MG63 (cell line): ENCODE measurements around the gene CLPTM1. TPM values are rescaled to one million over a fixed set of nuclear protein-coding genes. Genes with fewer than 3 reads are reported as not detected.
"Not testable (repeated sequence)": the region's sequence is repeated elsewhere in the genome, so short reads cannot be mapped to it uniquely, and the experiment has no call there.

Experiments
- DNase-seq: peaks from one replicate; pipeline ENCODE4 v3.0.0-alpha.2; 2020
- H3K27me3 ChIP-seq: fragments of 250-450 bp; sonication (Bioruptor Pico); 2 replicates; pipeline ENCODE4 v1.5.1; 2020; ENCODE audit warnings: mild to moderate bottlenecking, moderate library complexity
- H3K36me3 ChIP-seq: fragments of 250-450 bp; sonication (Bioruptor Pico); 2 replicates; pipeline ENCODE4 v1.5.1; 2020; ENCODE audit warnings: mild to moderate bottlenecking, moderate library complexity
- H3K4me3 ChIP-seq: fragments of 250-450 bp; sonication (Bioruptor Pico); 2 replicates; pipeline ENCODE4 v1.5.1; 2020; ENCODE audit warnings: mild to moderate bottlenecking, moderate library complexity
- H3K9me3 ChIP-seq: fragments of 250-450 bp; sonication (Bioruptor Pico); 2 replicates; pipeline ENCODE4 v1.5.1; 2020; ENCODE audit warnings: mild to moderate bottlenecking, moderate library complexity
- total RNA-seq: library from RNA; depleted of rRNA; stranded (reverse); fragments of >200 nt; shearing (Covaris generic); gene quantifications from 2 replicates; pipeline ENCODE4 v1.2.3, GENCODE V29; 2014; ENCODE audit warnings: low replicate concordance; rRNA removed

The CLPTM1 gene, protein sequence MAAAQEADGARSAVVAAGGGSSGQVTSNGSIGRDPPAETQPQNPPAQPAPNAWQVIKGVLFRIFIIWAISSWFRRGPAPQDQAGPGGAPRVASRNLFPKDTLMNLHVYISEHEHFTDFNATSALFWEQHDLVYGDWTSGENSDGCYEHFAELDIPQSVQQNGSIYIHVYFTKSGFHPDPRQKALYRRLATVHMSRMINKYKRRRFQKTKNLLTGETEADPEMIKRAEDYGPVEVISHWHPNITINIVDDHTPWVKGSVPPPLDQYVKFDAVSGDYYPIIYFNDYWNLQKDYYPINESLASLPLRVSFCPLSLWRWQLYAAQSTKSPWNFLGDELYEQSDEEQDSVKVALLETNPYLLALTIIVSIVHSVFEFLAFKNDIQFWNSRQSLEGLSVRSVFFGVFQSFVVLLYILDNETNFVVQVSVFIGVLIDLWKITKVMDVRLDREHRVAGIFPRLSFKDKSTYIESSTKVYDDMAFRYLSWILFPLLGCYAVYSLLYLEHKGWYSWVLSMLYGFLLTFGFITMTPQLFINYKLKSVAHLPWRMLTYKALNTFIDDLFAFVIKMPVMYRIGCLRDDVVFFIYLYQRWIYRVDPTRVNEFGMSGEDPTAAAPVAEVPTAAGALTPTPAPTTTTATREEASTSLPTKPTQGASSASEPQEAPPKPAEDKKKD
- 5.2 and 14.0 TPM in 2 replicates for total RNA-seq

DNA sequence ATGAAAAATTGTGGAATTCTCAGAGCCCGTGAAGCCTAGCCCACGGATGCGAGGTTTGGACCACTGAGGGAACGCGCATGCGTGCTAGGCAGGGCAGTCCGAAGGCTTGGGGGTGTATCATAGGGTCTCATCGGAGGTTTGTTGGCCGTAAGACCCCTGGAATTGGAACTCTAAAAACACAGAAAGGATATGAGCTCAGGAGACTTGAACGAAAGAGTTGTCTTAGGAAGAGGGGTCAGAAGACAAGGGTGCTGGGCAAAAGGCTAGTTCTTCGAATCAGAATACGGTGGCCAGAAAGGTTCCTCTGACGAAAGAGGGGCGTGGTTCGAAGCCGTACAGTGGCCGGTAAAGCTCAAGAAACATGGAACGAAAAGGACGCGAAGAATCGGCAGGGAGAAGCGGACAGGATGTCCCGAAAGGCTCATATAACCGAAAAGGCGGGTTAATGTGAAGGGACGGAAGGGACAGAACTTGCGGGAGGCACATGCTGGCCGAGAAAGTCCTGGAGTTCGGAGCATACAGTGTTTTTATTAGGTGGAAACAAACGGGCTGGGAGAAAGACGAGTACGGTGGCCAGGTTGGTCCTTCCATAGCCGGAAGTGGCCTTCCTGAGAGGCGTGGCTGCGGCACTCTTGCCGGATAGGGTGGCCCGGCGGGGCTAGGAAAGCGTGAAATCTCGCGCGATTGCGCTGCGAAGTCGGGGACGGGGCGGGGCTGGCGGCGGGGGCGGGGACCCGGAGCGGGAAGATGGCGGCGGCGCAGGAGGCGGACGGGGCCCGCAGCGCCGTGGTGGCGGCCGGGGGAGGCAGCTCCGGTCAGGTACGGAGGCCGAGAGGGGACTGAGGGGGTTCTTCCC is at the start of gene CLPTM1:
Gene CLPTM1, plus strand, starts transcription at position 732 of the 856 bp plus-strand sequence. Its CDS starts 16 bp downstream, at position 748.
- peak; percentile 98 for DNase-seq
- Histone ChIP-seq H3K4me3 (peak within 1 kb of the TSS; percentile 99), H3K9me3 (no peaks in the 10 kb centered on the region), H3K27me3 (no peaks in the 10 kb centered on the region), H3K36me3 (peaks cover 34% of the 10 kb centered on the region)

DNA sequence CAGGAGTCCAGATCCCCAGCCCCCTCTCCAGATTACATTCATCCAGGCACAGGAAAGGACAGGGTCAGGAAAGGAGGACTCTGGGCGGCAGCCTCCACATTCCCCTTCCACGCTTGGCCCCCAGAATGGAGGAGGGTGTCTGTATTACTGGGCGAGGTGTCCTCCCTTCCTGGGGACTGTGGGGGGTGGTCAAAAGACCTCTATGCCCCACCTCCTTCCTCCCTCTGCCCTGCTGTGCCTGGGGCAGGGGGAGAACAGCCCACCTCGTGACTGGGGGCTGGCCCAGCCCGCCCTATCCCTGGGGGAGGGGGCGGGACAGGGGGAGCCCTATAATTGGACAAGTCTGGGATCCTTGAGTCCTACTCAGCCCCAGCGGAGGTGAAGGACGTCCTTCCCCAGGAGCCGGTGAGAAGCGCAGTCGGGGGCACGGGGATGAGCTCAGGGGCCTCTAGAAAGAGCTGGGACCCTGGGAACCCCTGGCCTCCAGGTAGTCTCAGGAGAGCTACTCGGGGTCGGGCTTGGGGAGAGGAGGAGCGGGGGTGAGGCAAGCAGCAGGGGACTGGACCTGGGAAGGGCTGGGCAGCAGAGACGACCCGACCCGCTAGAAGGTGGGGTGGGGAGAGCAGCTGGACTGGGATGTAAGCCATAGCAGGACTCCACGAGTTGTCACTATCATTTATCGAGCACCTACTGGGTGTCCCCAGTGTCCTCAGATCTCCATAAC is 49.6 kb upstream of the CLPTM1 start, which contains the start of gene APOE:
Gene APOE, plus strand, starts transcription at position 360 of the 724 bp plus-strand sequence. CDS start 829 bp downstream, outside the sequence.
- peaks cover 34% of the 10 kb centered on the region for H3K36me3 ChIP-seq
- peaks cover 2% of the 10 kb centered on the region; the same call in 1 of the 2 replicates for H3K27me3 ChIP-seq
- no peak within 1 kb of the TSS for H3K4me3 ChIP-seq
- no peaks in the 10 kb centered on the region for H3K9me3 ChIP-seq
- DNase-seq = no peak

DNA sequence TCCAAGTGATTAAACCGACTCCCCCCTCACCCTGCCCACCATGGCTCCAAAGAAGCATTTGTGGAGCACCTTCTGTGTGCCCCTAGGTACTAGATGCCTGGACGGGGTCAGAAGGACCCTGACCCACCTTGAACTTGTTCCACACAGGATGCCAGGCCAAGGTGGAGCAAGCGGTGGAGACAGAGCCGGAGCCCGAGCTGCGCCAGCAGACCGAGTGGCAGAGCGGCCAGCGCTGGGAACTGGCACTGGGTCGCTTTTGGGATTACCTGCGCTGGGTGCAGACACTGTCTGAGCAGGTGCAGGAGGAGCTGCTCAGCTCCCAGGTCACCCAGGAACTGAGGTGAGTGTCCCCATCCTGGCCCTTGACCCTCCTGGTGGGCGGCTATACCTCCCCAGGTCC is 47.6 kb upstream of the CLPTM1 start:
- H3K9me3 ChIP-seq = no peaks in the 10 kb centered on the region
- DNase-seq = no peak
- no peak overlapping the region for H3K4me3 ChIP-seq
- H3K27me3 ChIP-seq = peaks cover 2% of the 10 kb centered on the region; the same call in 1 of the 2 replicates
- H3K36me3 ChIP-seq = peaks cover 14% of the 10 kb centered on the region

DNA sequence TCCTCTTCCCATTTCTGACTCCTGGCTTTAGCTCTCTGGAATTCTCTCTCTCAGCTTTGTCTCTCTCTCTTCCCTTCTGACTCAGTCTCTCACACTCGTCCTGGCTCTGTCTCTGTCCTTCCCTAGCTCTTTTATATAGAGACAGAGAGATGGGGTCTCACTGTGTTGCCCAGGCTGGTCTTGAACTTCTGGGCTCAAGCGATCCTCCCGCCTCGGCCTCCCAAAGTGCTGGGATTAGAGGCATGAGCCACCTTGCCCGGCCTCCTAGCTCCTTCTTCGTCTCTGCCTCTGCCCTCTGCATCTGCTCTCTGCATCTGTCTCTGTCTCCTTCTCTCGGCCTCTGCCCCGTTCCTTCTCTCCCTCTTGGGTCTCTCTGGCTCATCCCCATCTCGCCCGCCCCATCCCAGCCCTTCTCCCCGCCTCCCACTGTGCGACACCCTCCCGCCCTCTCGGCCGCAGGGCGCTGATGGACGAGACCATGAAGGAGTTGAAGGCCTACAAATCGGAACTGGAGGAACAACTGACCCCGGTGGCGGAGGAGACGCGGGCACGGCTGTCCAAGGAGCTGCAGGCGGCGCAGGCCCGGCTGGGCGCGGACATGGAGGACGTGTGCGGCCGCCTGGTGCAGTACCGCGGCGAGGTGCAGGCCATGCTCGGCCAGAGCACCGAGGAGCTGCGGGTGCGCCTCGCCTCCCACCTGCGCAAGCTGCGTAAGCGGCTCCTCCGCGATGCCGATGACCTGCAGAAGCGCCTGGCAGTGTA is 46.9 kb upstream of the CLPTM1 start:
- no peak overlapping the region for H3K4me3 ChIP-seq
- peaks cover 10% of the 10 kb centered on the region for H3K36me3 ChIP-seq
- H3K9me3 ChIP-seq = no peaks in the 10 kb centered on the region
- peaks cover 2% of the 10 kb centered on the region; the same call in 1 of the 2 replicates for H3K27me3 ChIP-seq
- no peak for DNase-seq

DNA sequence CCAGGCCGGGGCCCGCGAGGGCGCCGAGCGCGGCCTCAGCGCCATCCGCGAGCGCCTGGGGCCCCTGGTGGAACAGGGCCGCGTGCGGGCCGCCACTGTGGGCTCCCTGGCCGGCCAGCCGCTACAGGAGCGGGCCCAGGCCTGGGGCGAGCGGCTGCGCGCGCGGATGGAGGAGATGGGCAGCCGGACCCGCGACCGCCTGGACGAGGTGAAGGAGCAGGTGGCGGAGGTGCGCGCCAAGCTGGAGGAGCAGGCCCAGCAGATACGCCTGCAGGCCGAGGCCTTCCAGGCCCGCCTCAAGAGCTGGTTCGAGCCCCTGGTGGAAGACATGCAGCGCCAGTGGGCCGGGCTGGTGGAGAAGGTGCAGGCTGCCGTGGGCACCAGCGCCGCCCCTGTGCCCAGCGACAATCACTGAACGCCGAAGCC is 46.3 kb upstream of the CLPTM1 start:
- Histone ChIP-seq H3K9me3 (no peaks in the 10 kb centered on the region), H3K27me3 (peaks cover 2% of the 10 kb centered on the region; the same call in 1 of the 2 replicates)

DNA sequence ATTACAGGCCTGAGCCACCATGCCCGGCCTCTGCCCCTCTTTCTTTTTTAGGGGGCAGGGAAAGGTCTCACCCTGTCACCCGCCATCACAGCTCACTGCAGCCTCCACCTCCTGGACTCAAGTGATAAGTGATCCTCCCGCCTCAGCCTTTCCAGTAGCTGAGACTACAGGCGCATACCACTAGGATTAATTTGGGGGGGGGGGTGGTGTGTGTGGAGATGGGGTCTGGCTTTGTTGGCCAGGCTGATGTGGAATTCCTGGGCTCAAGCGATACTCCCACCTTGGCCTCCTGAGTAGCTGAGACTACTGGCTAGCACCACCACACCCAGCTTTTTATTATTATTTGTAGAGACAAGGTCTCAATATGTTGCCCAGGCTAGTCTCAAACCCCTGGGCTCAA is 45.4 kb upstream of the CLPTM1 start:
- Histone ChIP-seq H3K4me3 (no peak overlapping the region), H3K36me3 (no peaks in the 10 kb centered on the region), H3K9me3 (no peaks in the 10 kb centered on the region), H3K27me3 (0 out of 2 replicates have a peak, but pooled peaks cover 2% of the 10 kb centered on the region)
- no peak for DNase-seq

More for the DNA sequence above, 46.3 kb upstream of the CLPTM1 start:
- Histone ChIP-seq H3K4me3 (no peak overlapping the region), H3K36me3 (peaks cover 5% of the 10 kb centered on the region)
- no peak for DNase-seq

DNA sequence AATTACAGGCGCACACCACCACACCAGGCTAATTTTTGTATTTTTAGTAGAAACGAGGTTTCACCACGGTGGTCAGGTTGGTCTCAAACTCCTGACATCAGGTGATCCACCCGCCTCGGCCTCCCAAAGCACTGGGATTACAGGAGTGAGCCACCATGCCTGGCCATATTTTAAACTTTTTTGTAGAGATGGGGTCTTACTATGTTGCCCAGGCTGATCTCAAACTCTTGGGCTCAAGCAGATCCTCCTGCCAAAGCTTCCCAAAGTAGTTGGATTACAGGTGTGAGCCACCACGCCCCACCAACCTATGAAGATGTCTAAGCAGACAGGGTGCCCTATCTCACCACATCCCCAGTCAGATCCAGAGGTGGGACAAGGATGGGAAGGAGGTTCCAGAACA is 43.3 kb upstream of the CLPTM1 start:
- not testable (repeated sequence) for DNase-seq, H3K4me3 ChIP-seq, H3K36me3 ChIP-seq, H3K9me3 ChIP-seq, H3K27me3 ChIP-seq

DNA sequence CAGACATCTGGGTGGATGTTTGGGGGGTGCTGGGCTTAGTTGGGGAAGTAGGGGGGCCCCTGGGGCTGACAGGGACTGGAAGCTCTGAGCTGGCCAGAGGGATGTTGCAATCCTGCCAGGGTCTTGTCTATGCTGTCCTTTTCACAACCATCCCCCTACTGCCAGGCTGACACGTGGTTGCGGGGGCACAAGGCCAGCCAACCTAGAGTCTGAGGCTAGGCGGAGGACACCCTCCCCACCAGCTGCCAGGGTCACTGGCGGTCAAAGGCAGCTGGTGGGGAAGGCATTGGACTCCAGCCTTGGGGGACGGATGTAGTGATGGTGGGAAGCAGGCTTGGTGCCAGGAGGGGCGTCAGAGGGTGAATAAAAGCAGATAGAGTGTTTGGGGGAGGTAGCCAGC is 42.3 kb upstream of the CLPTM1 start:
- DNase-seq = no peak
- H3K4me3 ChIP-seq = no peak overlapping the region
- H3K36me3 ChIP-seq = no peaks in the 10 kb centered on the region
- no peaks in the 10 kb centered on the region for H3K27me3 ChIP-seq
- no peaks in the 10 kb centered on the region for H3K9me3 ChIP-seq

DNA sequence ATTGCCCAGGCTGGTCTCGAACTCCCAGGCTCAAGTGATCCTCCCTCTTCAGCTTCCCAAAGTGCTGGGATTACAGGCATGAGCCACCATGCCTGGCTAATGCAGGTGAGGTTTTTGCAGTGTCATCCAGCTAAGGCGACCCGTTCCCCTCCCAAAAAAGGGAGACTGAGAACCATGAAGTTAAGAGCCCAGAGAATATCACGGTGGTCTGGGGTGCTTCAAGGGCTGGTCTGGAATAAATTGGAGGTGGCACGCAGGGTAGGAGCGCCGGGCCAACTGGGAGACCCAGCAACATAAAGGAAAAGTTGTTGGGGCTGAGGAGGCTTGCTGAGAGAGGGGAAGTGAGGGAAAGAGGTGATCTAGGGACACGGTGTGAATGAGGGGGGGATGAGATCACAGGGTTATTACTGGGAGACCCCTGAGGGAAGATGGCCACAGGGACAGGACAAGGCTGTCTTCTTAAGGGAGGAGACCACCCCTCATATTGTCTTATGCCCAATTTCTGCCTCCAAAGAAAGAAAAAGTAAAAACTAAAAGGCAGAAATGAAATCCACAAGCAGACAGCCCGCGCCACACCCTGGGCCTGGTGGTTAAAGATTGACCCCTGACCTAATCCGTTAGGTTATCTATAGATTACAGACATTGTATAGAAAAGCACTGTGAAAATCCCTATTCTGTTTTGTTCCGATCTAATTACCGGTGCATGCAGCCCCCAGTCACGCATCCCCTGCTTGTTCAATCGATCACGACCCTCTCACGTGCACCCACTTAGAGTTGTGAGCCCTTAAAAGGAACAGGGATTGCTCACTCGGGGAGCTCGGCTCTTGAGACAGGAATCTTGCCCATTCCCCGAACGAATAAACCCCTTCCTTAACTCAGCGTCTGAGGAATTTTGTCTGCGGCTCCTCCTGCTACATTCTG is 41.4 kb upstream of the CLPTM1 start:
- not testable (repeated sequence) for DNase-seq, H3K9me3 ChIP-seq, H3K27me3 ChIP-seq, H3K4me3 ChIP-seq, H3K36me3 ChIP-seq

DNA sequence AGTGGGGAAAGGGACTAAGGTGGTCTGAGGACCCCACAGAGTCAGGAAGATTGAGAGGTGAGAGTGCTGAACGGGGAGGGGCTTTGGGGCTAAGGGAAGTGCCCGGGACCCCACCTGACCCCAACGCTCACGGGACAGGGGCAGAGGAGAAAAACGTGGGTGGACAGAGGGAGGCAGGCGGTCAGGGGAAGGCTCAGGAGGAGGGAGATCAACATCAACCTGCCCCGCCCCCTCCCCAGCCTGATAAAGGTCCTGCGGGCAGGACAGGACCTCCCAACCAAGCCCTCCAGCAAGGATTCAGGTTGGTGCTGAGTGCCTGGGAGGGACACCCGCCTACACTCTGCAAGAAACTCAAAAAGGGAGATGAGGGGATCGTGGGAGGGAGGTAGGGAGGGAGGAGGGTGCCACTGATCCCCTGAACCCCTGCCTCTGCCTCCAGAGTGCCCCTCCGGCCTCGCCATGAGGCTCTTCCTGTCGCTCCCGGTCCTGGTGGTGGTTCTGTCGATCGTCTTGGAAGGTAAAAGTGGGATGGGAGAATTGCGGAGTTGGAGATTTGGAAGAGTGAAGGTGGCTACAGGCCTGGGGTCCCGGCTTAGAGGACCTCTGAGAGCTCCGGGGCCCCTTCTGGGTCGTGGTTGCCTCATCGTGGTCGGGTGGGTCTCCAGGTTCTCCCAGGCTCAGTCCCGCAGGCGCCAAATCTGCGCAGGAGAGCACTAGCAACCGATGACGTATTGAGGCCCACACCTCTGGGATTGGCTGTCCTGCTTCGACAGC is 40.6 kb upstream of the CLPTM1 start, which contains the start of gene APOC1:
Gene APOC1, plus strand, starts transcription at position 176 of the 774 bp plus-strand sequence. Its CDS starts 284 bp downstream, at position 460.
- not testable (repeated sequence) for H3K27me3 ChIP-seq, H3K36me3 ChIP-seq, H3K9me3 ChIP-seq
- peak; percentile 78 for DNase-seq
- H3K4me3 ChIP-seq = peak within 1 kb of the TSS; percentile 47

DNA sequence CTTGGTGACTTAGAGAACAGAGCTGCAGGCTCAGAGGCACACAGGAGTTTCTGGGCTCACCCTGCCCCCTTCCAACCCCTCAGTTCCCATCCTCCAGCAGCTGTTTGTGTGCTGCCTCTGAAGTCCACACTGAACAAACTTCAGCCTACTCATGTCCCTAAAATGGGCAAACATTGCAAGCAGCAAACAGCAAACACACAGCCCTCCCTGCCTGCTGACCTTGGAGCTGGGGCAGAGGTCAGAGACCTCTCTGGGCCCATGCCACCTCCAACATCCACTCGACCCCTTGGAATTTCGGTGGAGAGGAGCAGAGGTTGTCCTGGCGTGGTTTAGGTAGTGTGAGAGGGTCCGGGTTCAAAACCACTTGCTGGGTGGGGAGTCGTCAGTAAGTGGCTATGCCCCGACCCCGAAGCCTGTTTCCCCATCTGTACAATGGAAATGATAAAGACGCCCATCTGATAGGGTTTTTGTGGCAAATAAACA is 30.9 kb upstream of the CLPTM1 start:
- H3K9me3 ChIP-seq = no peaks in the 10 kb centered on the region
- no peaks in the 10 kb centered on the region for H3K27me3 ChIP-seq
- no peak for DNase-seq
- H3K4me3 ChIP-seq = no peak overlapping the region
- H3K36me3 ChIP-seq = no peaks in the 10 kb centered on the region

DNA sequence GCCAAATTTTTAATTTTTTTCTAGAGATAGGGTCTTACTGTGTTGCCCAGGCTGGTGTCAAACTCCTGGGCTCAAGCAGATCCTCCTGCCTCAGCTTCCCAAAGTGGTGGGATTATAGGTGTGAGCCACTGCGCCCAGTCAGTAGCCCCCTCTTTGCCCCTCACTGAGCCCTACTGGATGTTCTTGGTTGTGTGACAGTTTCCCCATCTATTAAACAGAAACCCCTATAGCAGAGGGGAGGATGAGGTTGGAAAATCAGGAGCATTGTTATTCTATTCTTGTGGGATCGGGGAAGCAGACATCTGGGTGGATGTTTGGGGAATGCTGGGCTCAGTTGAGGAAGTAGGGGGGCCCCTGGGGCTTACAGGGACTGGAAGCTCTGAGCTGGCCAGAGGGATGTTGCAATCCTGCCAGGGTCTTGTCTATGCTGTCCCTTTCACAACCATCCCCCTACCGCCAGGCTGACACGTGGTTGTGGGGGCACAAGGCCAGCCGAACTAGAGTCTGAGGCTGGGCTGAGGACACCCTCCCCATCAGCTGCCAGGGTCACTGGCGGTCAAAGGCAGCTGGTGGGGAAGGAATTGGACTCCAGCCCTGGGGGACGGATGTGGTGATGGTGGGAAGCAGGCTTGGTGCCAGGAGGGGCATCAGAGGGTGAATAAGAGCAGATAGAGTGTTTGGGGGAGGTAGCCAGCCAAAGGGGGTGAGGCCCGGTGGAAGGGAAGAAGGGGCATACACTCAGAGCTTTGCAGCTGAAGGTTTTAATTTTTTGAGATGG is 29.9 kb upstream of the CLPTM1 start:
- Histone ChIP-seq H3K4me3 (no peak overlapping the region), H3K27me3 (no peaks in the 10 kb centered on the region), H3K9me3 (no peaks in the 10 kb centered on the region), H3K36me3 (no peaks in the 10 kb centered on the region)
- no peak for DNase-seq
